ENCODE results near the gene KRT79. TPM values are rescaled to one million over a fixed set of nuclear protein-coding genes. Genes with fewer than 3 reads are reported as not detected.

The KRT79 gene
- total and polyA plus RNA-seq, 9 of the 15 experiments (the other 6 are each of a cell fraction or from before 2014, with no cell fraction given), result 0.03 to 2.3 (median 0.23) TPM; not detected in 2

DNA sequence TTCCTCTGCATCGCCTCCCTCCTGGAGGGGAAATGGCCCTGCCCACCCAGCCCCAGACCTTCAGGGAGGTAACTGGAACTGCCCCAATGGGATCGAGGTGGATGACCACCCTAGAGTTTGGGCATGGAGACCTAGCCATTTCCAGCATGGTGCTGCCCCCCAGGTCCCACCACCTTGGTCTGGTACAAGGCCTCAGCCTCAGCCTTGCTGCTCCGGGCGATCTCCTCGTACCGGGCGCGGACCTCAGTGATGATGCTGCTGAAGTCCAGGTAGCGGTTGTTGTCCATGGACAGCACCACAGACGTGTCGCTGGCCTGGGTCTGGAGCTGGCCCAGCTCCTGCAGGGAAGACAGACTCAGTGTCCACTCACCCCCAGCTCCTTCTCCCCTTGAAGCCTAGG is 10.3 kb upstream of the KRT79 start:
- peaks cover 20 to 58% of the 10 kb centered on the region in 2 experiments; a peak in 4 of 5 replicates for H3K27me3 ChIP-seq (ENCODE audit: control insufficient read depth in 2 of 2, insufficient read depth in 2 of 2, low read length in 2 of 2)
- no TSS peak for BruUV-seq (replicated peaks)
- no peak overlapping the region for H2AFZ ChIP-seq (ENCODE audit: low read depth, low read length)
- H3K9ac ChIP-seq (ENCODE audit: insufficient read depth in 1 of 2, low read depth in 2 of 2, low read length in 2 of 2), result no peak overlapping the region
- ChIA-PET CTCF (ENCODE audit: low intra/inter-chr PET ratio) (no interaction called here), POLR2A (interaction anchor here (0.6 to 1.0 kb wide), 3 partner anchors 9 to 550 kb away, joined by 3 to 5 read pairs (median 3); no protein-coding TSS in a partner anchor)
- intact Hi-C loops (cut with micrococcal nuclease), result no loop called here
- no peaks in the 10 kb centered on the region for H3K36me3 ChIP-seq (ENCODE audit: control insufficient read depth, insufficient read depth, low read length)
- FAIRE-seq (no peak), DNase-seq (ENCODE audit: extremely low read depth in 1 of 4, low spot score in 3 of 4) (no peak), ATAC-seq (no peak)
- no peak overlapping the region for H3K4me2 ChIP-seq (ENCODE audit: insufficient read depth, low read length)
- H3K4me1 ChIP-seq (replicated peaks in 1 of 2; ENCODE audit: control insufficient read depth in 2 of 2, insufficient read depth in 2 of 2, low read length in 2 of 2), result no peaks in the 10 kb centered on the region
- in situ Hi-C loops (cut with MboI), result no loop called here
- no peak overlapping the region for H3K4me3 ChIP-seq
- no peaks in the 10 kb centered on the region for H3K79me2 ChIP-seq (ENCODE audit: control insufficient read depth, insufficient read depth, low read length)
- H3K27ac ChIP-seq (ENCODE audit: extremely low read depth, low read depth, low read length), result no peak overlapping the region
- 7% methylated on average over 10 of the region's 11 CpGs for WGBS (ENCODE audit: insufficient coverage, low coverage, missing lambda C conversion rate)
- TF ChIP-seq ZNF764 (CRISPR knock-in tag; IDR thresholded peaks at IDR 0.05; ENCODE audit: low read depth) (no peak), IRF2 (CRISPR knock-in tag; IDR thresholded peaks at IDR 0.05) (no peak), ZNF140 (CRISPR knock-in tag; IDR thresholded peaks at IDR 0.05) (no peak), CBX3 (IDR thresholded peaks at IDR 0.05; ENCODE audit: borderline replicate concordance in 1 of 2, low read length in 2 of 2) (no peak), RBM14 (IDR thresholded peaks at IDR 0.05; ENCODE audit: borderline replicate concordance, insufficient read depth, low read depth, low read length) (no peak), HLTF (IDR thresholded peaks at IDR 0.05) (no peak), CBFA2T3 (IDR thresholded peaks at IDR 0.05) (no peak), ZNF232 (CRISPR knock-in tag; IDR thresholded peaks at IDR 0.05) (no peak), JUNB (CRISPR knock-in tag; conservative IDR thresholded peaks at IDR 0.05) (no peak), ARNT (IDR thresholded peaks at IDR 0.05) (no peak), HEY1 (CRISPR knock-in tag; IDR thresholded peaks at IDR 0.05; ENCODE audit: borderline replicate concordance) (no peak), ASH1L (IDR thresholded peaks at IDR 0.05; ENCODE audit: borderline replicate concordance, low read depth, partially characterized antibody) (no peak)
- TF ChIP-seq, protein P1, sequence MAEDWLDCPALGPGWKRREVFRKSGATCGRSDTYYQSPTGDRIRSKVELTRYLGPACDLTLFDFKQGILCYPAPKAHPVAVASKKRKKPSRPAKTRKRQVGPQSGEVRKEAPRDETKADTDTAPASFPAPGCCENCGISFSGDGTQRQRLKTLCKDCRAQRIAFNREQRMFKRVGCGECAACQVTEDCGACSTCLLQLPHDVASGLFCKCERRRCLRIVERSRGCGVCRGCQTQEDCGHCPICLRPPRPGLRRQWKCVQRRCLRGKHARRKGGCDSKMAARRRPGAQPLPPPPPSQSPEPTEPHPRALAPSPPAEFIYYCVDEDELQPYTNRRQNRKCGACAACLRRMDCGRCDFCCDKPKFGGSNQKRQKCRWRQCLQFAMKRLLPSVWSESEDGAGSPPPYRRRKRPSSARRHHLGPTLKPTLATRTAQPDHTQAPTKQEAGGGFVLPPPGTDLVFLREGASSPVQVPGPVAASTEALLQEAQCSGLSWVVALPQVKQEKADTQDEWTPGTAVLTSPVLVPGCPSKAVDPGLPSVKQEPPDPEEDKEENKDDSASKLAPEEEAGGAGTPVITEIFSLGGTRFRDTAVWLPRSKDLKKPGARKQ (CRISPR knock-in tag; IDR thresholded peaks at IDR 0.05), result no peak
- TF ChIP-seq, protein P2, sequence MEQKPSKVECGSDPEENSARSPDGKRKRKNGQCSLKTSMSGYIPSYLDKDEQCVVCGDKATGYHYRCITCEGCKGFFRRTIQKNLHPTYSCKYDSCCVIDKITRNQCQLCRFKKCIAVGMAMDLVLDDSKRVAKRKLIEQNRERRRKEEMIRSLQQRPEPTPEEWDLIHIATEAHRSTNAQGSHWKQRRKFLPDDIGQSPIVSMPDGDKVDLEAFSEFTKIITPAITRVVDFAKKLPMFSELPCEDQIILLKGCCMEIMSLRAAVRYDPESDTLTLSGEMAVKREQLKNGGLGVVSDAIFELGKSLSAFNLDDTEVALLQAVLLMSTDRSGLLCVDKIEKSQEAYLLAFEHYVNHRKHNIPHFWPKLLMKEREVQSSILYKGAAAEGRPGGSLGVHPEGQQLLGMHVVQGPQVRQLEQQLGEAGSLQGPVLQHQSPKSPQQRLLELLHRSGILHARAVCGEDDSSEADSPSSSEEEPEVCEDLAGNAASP (IDR thresholded peaks at IDR 0.05), result no peak
- no peaks in the 10 kb centered on the region for H3K9me1 ChIP-seq (ENCODE audit: control insufficient read depth, insufficient read depth, low read length)
- H4K20me1 ChIP-seq (replicated peaks; ENCODE audit: control insufficient read depth, insufficient read depth, low read length), result peaks cover 6% of the 10 kb centered on the region; the same call in 1 of the 2 replicates
- H3K9me3 ChIP-seq (replicated peaks; ENCODE audit: control insufficient read depth, insufficient read depth, low read depth, low read length), result no peaks in the 10 kb centered on the region

Data from K562 (cell line).